GM21390 (cell line): ENCODE data around the gene ANKRD55.

Experiments
- ATAC-seq: cut with Tn5 transposase; IDR thresholded peaks from one replicate; pipeline ENCODE4 v1.9.1; 2021; ENCODE audit not compliant: unreplicated experiment

The ANKRD55 gene

GRCh38 chr5:56054666-56055065 is 178.5 kb downstream of the ANKRD55 start:
- ATAC-seq = no peak

GRCh38 chr5:56053363-56053762 is 179.8 kb downstream of the ANKRD55 start:
- ATAC-seq = no peak

DNA sequence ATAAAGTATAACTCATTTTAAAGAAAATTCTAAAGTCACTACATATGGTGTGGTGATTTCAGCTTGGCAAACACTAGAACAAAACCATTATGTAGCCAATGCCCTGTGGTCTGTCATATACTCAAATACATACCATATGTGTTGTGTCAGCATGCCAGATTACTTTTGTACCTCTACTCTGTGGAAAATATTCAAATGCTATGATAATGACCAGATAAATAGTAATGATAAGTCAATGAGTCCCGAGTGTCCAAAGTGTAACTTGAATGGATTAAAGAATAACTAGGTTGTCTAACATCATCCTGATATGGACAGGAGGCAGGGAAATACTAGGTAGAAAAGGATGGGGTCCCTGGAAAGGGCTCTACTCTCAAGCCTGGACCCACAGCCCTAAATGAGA is 180.4 kb downstream of the ANKRD55 start:
- ATAC-seq = no peak

- no peak for ATAC-seq
Observed at GRCh38 chr5:56050551-56051255, 182.4 kb downstream of the ANKRD55 start.
